ENCODE measurements around the gene PASD1.

PASD1 gene

GRCh38 chrX:151723156-151723760 is 159.8 kb downstream of the PASD1 start:
- Mint-ChIP-seq H3K4me1 (no peaks in the 10 kb centered on the region), H3K4me3 (no peak overlapping the region), H3K9me3 (peaks cover 0 to 3% of the 10 kb centered on the region in 2 donors), H3K27me3 (peaks cover 0 to 12% of the 10 kb centered on the region in 2 donors), H3K27ac (no peak overlapping the region), H3K36me3 (no peaks in the 10 kb centered on the region)
- DNase-seq (no peak), ATAC-seq (replicated peaks) (no peak)

GRCh38 chrX:151724563-151725337 is 161.3 kb downstream of the PASD1 start:
- DNase-seq (no peak), ATAC-seq (replicated peaks) (no peak)
- Mint-ChIP-seq H3K4me3 (no peak overlapping the region), H3K36me3 (no peaks in the 10 kb centered on the region), H3K27ac (no peak overlapping the region), H3K9me3 (no peaks in the 10 kb centered on the region), H3K4me1 (no peaks in the 10 kb centered on the region), H3K27me3 (peaks cover 0 to 12% of the 10 kb centered on the region in 2 donors)

GRCh38 chrX:151725338-151725614 is 161.8 kb downstream of the PASD1 start:
- Mint-ChIP-seq H3K9me3 (no peaks in the 10 kb centered on the region), H3K27ac (no peak overlapping the region), H3K4me3 (no peak overlapping the region), H3K4me1 (no peaks in the 10 kb centered on the region), H3K27me3 (peaks cover 0 to 12% of the 10 kb centered on the region in 2 donors), H3K36me3 (no peaks in the 10 kb centered on the region)
- DNase-seq (no peak), ATAC-seq (replicated peaks) (no peak)

Measured in stimulated activated naive B cell treated with anti-CD40 and anti-IgM and Interleukin-4, amounts not matched to agents 10 μg/mL and 1 μg/mL and 100 μg/mL, for 72 hours (primary cell).